ENCODE measurements around the gene CDK5. TPM values are rescaled to one million over a fixed set of nuclear protein-coding genes. Genes with fewer than 3 reads are reported as not detected.

Gene CDK5
- total and polyA plus RNA-seq, 9 of the 15 experiments (the other 6 are each of a cell fraction or from before 2014, with no cell fraction given): 3.2 to 38.0 (median 27.5) TPM

DNA sequence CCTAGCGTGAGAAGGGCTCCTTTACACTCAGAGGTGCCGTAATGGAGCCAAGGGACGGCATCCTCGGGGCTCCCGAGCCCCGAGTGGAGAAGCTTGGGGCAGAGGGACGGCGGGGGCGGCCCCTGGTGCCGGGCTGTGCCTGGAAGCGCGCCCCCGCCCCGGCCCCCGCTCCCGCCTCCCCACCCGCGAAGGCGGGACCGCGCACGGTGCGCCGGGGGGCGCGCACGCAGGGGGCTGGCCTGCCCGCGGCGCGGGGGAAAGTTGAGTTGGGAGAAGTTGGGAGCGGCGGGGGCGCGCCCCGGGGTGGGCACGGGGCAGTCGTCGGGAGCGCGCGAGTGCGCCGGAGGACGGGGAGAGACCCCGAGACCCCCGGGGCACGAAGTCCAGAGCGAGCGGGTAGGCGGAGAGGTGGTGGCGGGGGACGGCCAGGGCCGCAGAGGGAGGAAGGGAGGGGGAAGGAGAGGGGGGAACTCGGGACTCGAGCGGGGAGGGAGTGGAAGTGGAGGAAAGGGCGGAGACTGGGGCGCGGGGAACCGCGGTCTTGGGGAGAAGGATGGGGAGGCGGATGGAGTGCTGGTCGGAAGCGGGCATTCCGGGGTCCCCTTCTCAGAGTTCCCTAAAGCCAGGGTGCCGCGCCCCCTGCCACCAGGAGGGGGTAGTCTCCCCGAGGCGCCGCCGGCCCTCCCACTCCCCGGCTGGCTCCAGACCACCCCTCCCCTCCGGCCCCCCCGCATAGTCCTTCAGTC is 1.8 kb upstream of the CDK5 start, which contains the start of gene SLC4A2 (continued):
- TF ChIP-seq MEF2A (IDR thresholded peaks at IDR 0.05; ENCODE audit: control insufficient read depth, low read depth, low read length): no peak
- no peak for TF ChIP-seq FOXA1 (IDR thresholded peaks at IDR 0.05; ENCODE audit: borderline replicate concordance)
- no peak for TF ChIP-seq HMGN3 (IDR thresholded peaks at IDR 0.05; ENCODE audit: borderline replicate concordance, extremely low read depth, insufficient read length, low read depth, low read length)

- peak overlapping the region; percentile 85 to 91 for H3K9ac ChIP-seq (ENCODE audit: insufficient read depth in 1 of 2, low read depth in 2 of 2, low read length in 2 of 2)
- BruUV-seq (replicated peaks): no TSS peak
- in situ Hi-C loops (cut with MboI): no loop called here
- TF ChIP-seq, protein P1, sequence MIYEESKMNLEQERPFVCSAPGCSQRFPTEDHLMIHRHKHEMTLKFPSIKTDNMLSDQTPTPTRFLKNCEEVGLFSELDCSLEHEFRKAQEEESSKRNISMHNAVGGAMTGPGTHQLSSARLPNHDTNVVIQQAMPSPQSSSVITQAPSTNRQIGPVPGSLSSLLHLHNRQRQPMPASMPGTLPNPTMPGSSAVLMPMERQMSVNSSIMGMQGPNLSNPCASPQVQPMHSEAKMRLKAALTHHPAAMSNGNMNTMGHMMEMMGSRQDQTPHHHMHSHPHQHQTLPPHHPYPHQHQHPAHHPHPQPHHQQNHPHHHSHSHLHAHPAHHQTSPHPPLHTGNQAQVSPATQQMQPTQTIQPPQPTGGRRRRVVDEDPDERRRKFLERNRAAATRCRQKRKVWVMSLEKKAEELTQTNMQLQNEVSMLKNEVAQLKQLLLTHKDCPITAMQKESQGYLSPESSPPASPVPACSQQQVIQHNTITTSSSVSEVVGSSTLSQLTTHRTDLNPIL (CRISPR knock-in tag; IDR thresholded peaks at IDR 0.05): no peak
- TF ChIP-seq ZNF717 (CRISPR knock-in tag; IDR thresholded peaks at IDR 0.05) (peak; percentile 63; the same call in 1 of the 2 replicates), E2F3 (CRISPR knock-in tag; IDR thresholded peaks at IDR 0.05) (0 out of 2 replicates have a peak, but pooled peaks have one; percentile 13), RERE (CRISPR knock-in tag; IDR thresholded peaks at IDR 0.05; ENCODE audit: borderline replicate concordance) (peak; percentile 94; the same call in 1 of the 2 replicates), KDM5B (IDR thresholded peaks at IDR 0.05; ENCODE audit: insufficient replicate concordance, low read depth, low read length) (peak; percentile 57), TBL1XR1 (IDR thresholded peaks at IDR 0.05; ENCODE audit: low read length in 2 of 2) (0 out of 4 replicates have a peak, but pooled peaks of 1 of the 2 experiments have one; percentile 2)
- TF ChIP-seq, protein P2, sequence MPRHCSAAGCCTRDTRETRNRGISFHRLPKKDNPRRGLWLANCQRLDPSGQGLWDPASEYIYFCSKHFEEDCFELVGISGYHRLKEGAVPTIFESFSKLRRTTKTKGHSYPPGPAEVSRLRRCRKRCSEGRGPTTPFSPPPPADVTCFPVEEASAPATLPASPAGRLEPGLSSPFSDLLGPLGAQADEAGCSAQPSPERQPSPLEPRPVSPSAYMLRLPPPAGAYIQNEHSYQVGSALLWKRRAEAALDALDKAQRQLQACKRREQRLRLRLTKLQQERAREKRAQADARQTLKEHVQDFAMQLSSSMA (CRISPR knock-in tag; IDR thresholded peaks at IDR 0.05): no peak
Measured at GRCh38 chr7:151058781-151059366, 1.2 kb upstream of the CDK5 start.

More at GRCh38 chr7:151058781-151059366, 1.2 kb upstream of the CDK5 start:
- Histone ChIP-seq H3K79me2 (ENCODE audit: control insufficient read depth, insufficient read depth, low read length) (peaks cover 50% of the 10 kb centered on the region), H3K4me1 (replicated peaks in 1 of 2; ENCODE audit: control insufficient read depth in 2 of 2, insufficient read depth in 2 of 2, low read length in 2 of 2) (peaks cover 57 to 75% of the 10 kb centered on the region in 2 experiments), H4K20me1 (replicated peaks; ENCODE audit: control insufficient read depth, insufficient read depth, low read length) (peaks cover 10% of the 10 kb centered on the region), H2AFZ (ENCODE audit: low read depth, low read length) (peak overlapping the region; percentile 91), H3K27me3 (ENCODE audit: control insufficient read depth in 2 of 2, insufficient read depth in 2 of 2, low read length in 2 of 2) (no peaks in the 10 kb centered on the region), H3K9me1 (ENCODE audit: control insufficient read depth, insufficient read depth, low read length) (no peaks in the 10 kb centered on the region), H3K4me2 (ENCODE audit: insufficient read depth, low read length) (peak overlapping the region; percentile 94), H3K9me3 (replicated peaks; ENCODE audit: control insufficient read depth, insufficient read depth, low read depth, low read length) (no peaks in the 10 kb centered on the region), H3K4me3 (peak overlapping the region; percentile 84), H3K36me3 (ENCODE audit: control insufficient read depth, insufficient read depth, low read length) (peaks cover 15% of the 10 kb centered on the region; the same call in 2 of the 3 replicates), H3K27ac (ENCODE audit: extremely low read depth, low read depth, low read length) (peak overlapping the region; percentile 90)
- WGBS (ENCODE audit: insufficient coverage, low coverage, missing lambda C conversion rate): 2% methylated on average over 18 of the region's 18 CpGs
- peak in 1 of 4 experiments; percentile 62 for DNase-seq (ENCODE audit: extremely low read depth in 1 of 4, low spot score in 3 of 4)
- peak; percentile 72 for FAIRE-seq
- intact Hi-C loops (cut with micrococcal nuclease): loop anchor here (1.0 kb wide), 3 partner anchors 20 to 51 kb away; partner anchors contain the start of gene ABCB8
- ATAC-seq: no peak
- ChIA-PET CTCF (ENCODE audit: low intra/inter-chr PET ratio) (interaction anchor here (0.5 to 1.7 kb wide), 5 partner anchors 21 to 185 kb away, joined by 3 to 8 read pairs (median 3); partner anchors contain the start of genes ABCB8 and AGAP3), POLR2A (interaction anchor here (0.6 to 1.7 kb wide), 6 partner anchors 9 to 159 kb away, joined by 3 to 9 read pairs (median 5); partner anchors contain the start of genes ABCB8 and FASTK)

All from K562 (cell line).